HepG2 (cell line): Measurements from ENCODE around the gene RASA1. TPM values are rescaled to one million over a fixed set of nuclear protein-coding genes. Genes with fewer than 3 reads are reported as not detected.
A peak's percentile ranks its signal among the peaks of the same experiment; 100 is the strongest.

ENCODE experiments used
- BORCS8-MEF2B ChIP-seq: sonication (generic); formaldehyde crosslinking; IDR thresholded peaks from 2 replicates; pipeline ENCODE4 v1.8.0; 2022; ENCODE audit warnings: mild to moderate bottlenecking, missing genetic modification reagents
- ELF3 ChIP-seq: IDR thresholded peaks from 2 replicates; pipeline ENCODE4 v1.6.1; 2016; ENCODE audit warnings: missing genetic modification reagents, missing compliant biosample characterization
- FOXK1 ChIP-seq: sonication (generic); formaldehyde crosslinking; IDR thresholded peaks from 2 replicates; pipeline ENCODE4 v1.4.0; 2020; ENCODE audit warnings: low read depth, missing genetic modification reagents, borderline replicate concordance
- HIVEP1 ChIP-seq: sonication (generic); formaldehyde crosslinking; IDR thresholded peaks from 2 replicates; pipeline ENCODE4 v1.4.0; 2020; ENCODE audit warnings: mild to moderate bottlenecking, missing genetic modification reagents
- KLF12 ChIP-seq: sonication (generic); formaldehyde crosslinking; IDR thresholded peaks from 2 replicates; pipeline ENCODE4 v1.4.0; 2020; ENCODE audit warnings: missing genetic modification reagents, borderline replicate concordance
- MEF2D ChIP-seq: sonication (generic); formaldehyde crosslinking; IDR thresholded peaks from 2 replicates; pipeline ENCODE4 v1.5.1; 2020; ENCODE audit warnings: mild to moderate bottlenecking, missing genetic modification reagents
- SMARCC2 ChIP-seq: fragments of 450-650 bp; IDR thresholded peaks from 2 replicates; pipeline ENCODE4 v1.6.1; 2017; ENCODE audit warnings: antibody characterized with exemption, mild to moderate bottlenecking
- SRY ChIP-seq: sonication (generic); formaldehyde crosslinking; IDR thresholded peaks from 2 replicates; pipeline ENCODE4 v1.8.0; 2022; ENCODE audit warnings: mild to moderate bottlenecking, missing genetic modification reagents
- ZNF407 ChIP-seq: sonication (generic); formaldehyde crosslinking; IDR thresholded peaks from one replicate; pipeline ENCODE4 v1.5.1; 2020; ENCODE audit warnings: mild to moderate bottlenecking, missing genetic modification reagents; ENCODE audit errors: not compliant biosample characterization
- ZNF543 ChIP-seq: sonication (generic); formaldehyde crosslinking; IDR thresholded peaks from 2 replicates; pipeline ENCODE4 v1.4.0; 2020; ENCODE audit warnings: mild to moderate bottlenecking, missing genetic modification reagents
- ZNF704 ChIP-seq: sonication (generic); formaldehyde crosslinking; IDR thresholded peaks from 2 replicates; pipeline ENCODE4 v1.8.1; 2023; ENCODE audit warnings: mild to moderate bottlenecking, inconsistent platforms, moderate library complexity, missing genetic modification reagents, borderline replicate concordance
- ZNF766 ChIP-seq: sonication (generic); formaldehyde crosslinking; IDR thresholded peaks from 2 replicates; pipeline ENCODE4 v1.5.0; 2020; ENCODE audit warnings: missing genetic modification reagents, borderline replicate concordance
- ZNF784 ChIP-seq: sonication (generic); formaldehyde crosslinking; IDR thresholded peaks from 2 replicates; pipeline ENCODE4 v1.5.1; 2020; ENCODE audit warnings: missing genetic modification reagents, mild to moderate bottlenecking, borderline replicate concordance
- ZSCAN21 ChIP-seq: sonication (generic); formaldehyde crosslinking; IDR thresholded peaks from 2 replicates; pipeline ENCODE4 v1.8.0; 2022; ENCODE audit warnings: mild to moderate bottlenecking, missing genetic modification reagents, moderate library complexity, borderline replicate concordance
- ZUFSP ChIP-seq: sonication (generic); formaldehyde crosslinking; IDR thresholded peaks from 2 replicates; pipeline ENCODE4 v1.9.0; 2021; ENCODE audit warnings: missing genetic modification reagents, mild to moderate bottlenecking, borderline replicate concordance
- polyA plus RNA-seq, 8 experiments: library from polyadenylated mRNA; depleted of rRNA in 3 of 8; stranded (reverse) in 7 of 8; unstranded in 1 of 8; fragments of >200 nt; fragmentation: Illumina TruSeq in 4 of 8; extraction: Trizol in 4 of 8; gene quantifications; 2 replicates each; pipeline versions ENCODE4 v1.2.1 to v1.2.3, GENCODE V29; 2011 to 2016; ENCODE audit warnings: low read depth in 4 of 8, missing spikeins in 1 of 8, mixed read lengths in 1 of 8; ENCODE audit not compliant: insufficient read depth in 1 of 8
- total RNA-seq, 5 experiments: library from RNA; depleted of rRNA; stranded (reverse); fragments of >200 nt; fragmentation: Illumina TruSeq; extraction: Trizol; gene quantifications; 2 replicates each; pipeline ENCODE4 v1.2.3, GENCODE V29; 2016; ENCODE audit warnings: low read depth in 1 of 5

The RASA1 gene
- total and polyA plus RNA-seq, 2 of the 13 experiments (the other 11 are each of a cell fraction or from before 2014, with no cell fraction given), result 19.5 to 20.5 TPM

- TF ChIP-seq ZNF704 (CRISPR knock-in tag) (no peak), ZNF766 (no peak), FOXK1 (0 out of 2 replicates have a peak, but pooled peaks have one; percentile 26), SMARCC2 (no peak), MEF2D (CRISPR knock-in tag) (no peak; the same call in 1 of the 2 replicates), BORCS8-MEF2B (no peak), ZSCAN21 (CRISPR knock-in tag) (peak; percentile 68; the same call in 1 of the 2 replicates), KLF12 (CRISPR knock-in tag) (no peak), ZNF784 (CRISPR knock-in tag) (no peak), ZNF543 (CRISPR knock-in tag) (peak; percentile 66; the same call in 1 of the 2 replicates), ZNF407 (CRISPR knock-in tag) (no peak), ZUFSP (no peak), HIVEP1 (CRISPR knock-in tag) (no peak), ELF3 (CRISPR knock-in tag) (peak; percentile 74), SRY (peak; percentile 47; the same call in 1 of the 2 replicates)
Measured at GRCh38 chr5:87267574-87268125, at the start of gene RASA1 (continued).
